ENCODE measurements around the gene ADGRB2. TPM values are rescaled to one million over a fixed set of nuclear protein-coding genes. Genes with fewer than 3 reads are reported as not detected.

ADGRB2 gene
- total and polyA plus RNA-seq, 2 of the 4 experiments (the other 2 are of a cell fraction), result 2.2 to 11.9 TPM

- dilution Hi-C loops (cut with HindIII; ENCODE audit: low sequenced_read_pairs, unreplicated experiment), result no loop called here
- BruUV-seq (replicated peaks), result no TSS peak
- POLR2A ChIA-PET (ENCODE audit: unreplicated experiment), result no interaction called here
Observed at GRCh38 chr1:31768939-31769704, 5.0 kb upstream of the ADGRB2 start.

More at GRCh38 chr1:31768939-31769704, 5.0 kb upstream of the ADGRB2 start:
- no peak overlapping the region for H2AK5ac ChIP-seq (ENCODE audit: low read depth, low read length)
- no peaks in the 10 kb centered on the region for H3K9me3 ChIP-seq (ENCODE audit: control insufficient read depth, insufficient read depth, low read length)
- H3K9ac ChIP-seq (ENCODE audit: low read depth, low read length), result no peak overlapping the region
- no peak overlapping the region for H4K5ac ChIP-seq (ENCODE audit: low read depth, low read length)
- in situ Hi-C loops (cut with MboI; ENCODE audit: low sequenced_read_pairs) (no loop called here), intact Hi-C loops (cut with micrococcal nuclease) (no loop called here)
- H3K14ac ChIP-seq (replicated peaks; ENCODE audit: low read depth, low read length), result no peak overlapping the region
- H2BK20ac ChIP-seq (ENCODE audit: low read depth, low read length), result no peak overlapping the region
- H3K36me3 ChIP-seq (ENCODE audit: control insufficient read depth, insufficient read depth, low read length), result no peaks in the 10 kb centered on the region
- peaks cover 12% of the 10 kb centered on the region for H4K20me1 ChIP-seq (ENCODE audit: insufficient read depth, low read length)
- no peak overlapping the region for H3K4me2 ChIP-seq (ENCODE audit: low read depth, low read length)
- no peak overlapping the region for H2AK9ac ChIP-seq (replicated peaks; ENCODE audit: low read depth, low read length, poor library complexity)
- H3K4me3 ChIP-seq (ENCODE audit: insufficient read depth, low read depth, low read length), result no peak overlapping the region
- H3K9me1 ChIP-seq (ENCODE audit: insufficient read depth, low read length), result no peaks in the 10 kb centered on the region; the same call in 1 of the 2 replicates
- no peak overlapping the region for H2BK15ac ChIP-seq (ENCODE audit: low read depth, low read length)
- DNase-seq (no peak), ATAC-seq (ENCODE audit: low read depth) (0 out of 2 replicates have a peak, but pooled peaks have one; percentile 7)
- peaks cover 61% of the 10 kb centered on the region for H3K27me3 ChIP-seq (ENCODE audit: control insufficient read depth, insufficient read depth, low read length)
- no peak overlapping the region for H3K4ac ChIP-seq (ENCODE audit: low read depth, low read length)
- no peak overlapping the region for H3K18ac ChIP-seq (ENCODE audit: low read depth, low read length)
- no peak overlapping the region for H4K91ac ChIP-seq (ENCODE audit: insufficient read depth, low read depth, low read length)
- CTCF ChIA-PET, result no interaction called here
- H3K27ac ChIP-seq (ENCODE audit: insufficient read depth, low read length), result no peak overlapping the region
- H3K56ac ChIP-seq (ENCODE audit: extremely low read depth, insufficient read depth, low read length), result no peak overlapping the region
- H4K8ac ChIP-seq (ENCODE audit: low read depth in 2 of 2, low read length in 2 of 2), result no peak overlapping the region
- no peak overlapping the region; the same call in 1 of the 2 replicates for H3K23ac ChIP-seq (ENCODE audit: low read depth, low read length)
- H2BK120ac ChIP-seq (ENCODE audit: low read depth, low read length), result no peak overlapping the region
- TF ChIP-seq RCOR1 (IDR thresholded peaks at IDR 0.05; ENCODE audit: insufficient replicate concordance, low read length), result no peak
- no peak for TF ChIP-seq POLR2A (IDR thresholded peaks at IDR 0.05; ENCODE audit: low read depth, low read length)
- TF ChIP-seq MXI1 (IDR thresholded peaks at IDR 0.05; ENCODE audit: borderline replicate concordance, low read depth, low read length), result no peak
- no peak overlapping the region for H2AFZ ChIP-seq (replicated peaks; ENCODE audit: low read length, poor library complexity)
- H3K79me1 ChIP-seq (ENCODE audit: low read depth in 1 of 2, low read length in 2 of 2), result no peaks in the 10 kb centered on the region
- H3K4me1 ChIP-seq (ENCODE audit: control insufficient read depth, insufficient read depth, low read length), result peaks cover 6% of the 10 kb centered on the region
- H2BK5ac ChIP-seq (ENCODE audit: low read depth, low read length, poor library complexity, severe bottlenecking), result no peak overlapping the region
- 44% methylated on average over 3 of the region's 5 CpGs; no CpG with 5 or more reads in 1 of the 2 experiments for WGBS, 2 experiments (ENCODE audit: extremely low coverage in 2 of 2, insufficient read length in 1 of 2)

All from IMR-90 (cell line).